Calu3 (cell line): Measurements from ENCODE around the gene CNTN5. TPM values are rescaled to one million over a fixed set of nuclear protein-coding genes. Genes with fewer than 3 reads are reported as not detected.

Experiments
- BruUV-seq: library from RNA; stranded (reverse); fragments of 400-500 nt; replicated peaks from 2 replicates; lab custom pipeline; 2021; lab: Mats Ljungman, UMichigan
- CTCF ChIA-PET: fragments of 300-600 bp; sonication (Branson Sonifier 250); formaldehyde crosslinking; loops from one replicate; lab custom pipeline; 2022; ENCODE audit warnings: antibody characterized with exemption; lab: Charles Lee
- DNase-seq: peaks from one replicate; pipeline ENCODE4 v3.0.0; 2022
- H3K27ac Mint-ChIP-seq: one replicate; pipeline ENCODE4 v1.8.0; 2022; ENCODE audit warnings: mixed read lengths; ENCODE audit not compliant: unreplicated experiment
- H3K27me3 Mint-ChIP-seq: one replicate; pipeline ENCODE4 v1.8.0; 2022; ENCODE audit warnings: mixed read lengths; ENCODE audit not compliant: unreplicated experiment
- H3K36me3 Mint-ChIP-seq: one replicate; pipeline ENCODE4 v1.8.0; 2022; ENCODE audit warnings: mild to moderate bottlenecking, moderate library complexity, mixed read lengths; ENCODE audit not compliant: insufficient read depth, unreplicated experiment
- H3K4me1 Mint-ChIP-seq: one replicate; pipeline ENCODE4 v1.8.0; 2022; ENCODE audit warnings: mild to moderate bottlenecking, low read depth, mixed read lengths; ENCODE audit not compliant: unreplicated experiment
- H3K4me3 Mint-ChIP-seq: one replicate; pipeline ENCODE4 v1.8.0; 2022; ENCODE audit warnings: mild to moderate bottlenecking, low read depth, moderate library complexity, mixed read lengths; ENCODE audit not compliant: unreplicated experiment
- H3K9me3 Mint-ChIP-seq: one replicate; pipeline ENCODE4 v1.8.0; 2022; ENCODE audit warnings: low read depth, mixed read lengths; ENCODE audit not compliant: unreplicated experiment
- intact Hi-C: fragments of 100-400 bp; cut with micrococcal nuclease; formaldehyde crosslinking; loops from one replicate; pipeline ENCODE4 v1.10.0; 2022; ENCODE audit not compliant: unreplicated experiment
- total RNA-seq: library from RNA; stranded (reverse); gene quantifications from 2 replicates; pipeline ENCODE4 v1.2.3, GENCODE V29; 2022
- TF ChIP-seq, protein P1 (sequence below): fragments of 200-600 bp; IDR thresholded peaks from one replicate; pipeline ENCODE4 v1.8.0; 2022; ENCODE audit warnings: antibody characterized with exemption; ENCODE audit not compliant: unreplicated experiment

The CNTN5 gene
- total RNA-seq, 1 experiment from 2014 or later = not detected

DNA sequence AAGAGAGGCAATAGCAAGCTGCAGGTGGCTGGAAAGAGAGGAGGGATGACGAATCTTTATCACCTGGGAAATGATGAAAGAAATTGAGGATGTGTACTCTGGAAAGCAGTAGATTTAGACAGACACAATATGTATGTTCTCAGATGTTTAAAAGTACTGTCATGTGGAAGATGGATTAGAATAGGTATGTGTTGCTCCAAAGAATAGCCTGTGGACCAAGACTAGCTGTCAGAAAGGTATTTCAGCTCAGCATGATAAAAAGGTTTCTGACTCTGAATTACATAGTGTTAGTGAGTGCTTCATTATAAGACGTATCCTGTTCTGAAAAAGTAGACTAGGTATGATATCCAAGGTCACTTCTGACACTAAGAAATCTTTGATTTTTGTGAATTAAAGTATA lies 322.4 kb downstream of the CNTN5 start:
- Mint-ChIP-seq H3K36me3 (no peaks in the 10 kb centered on the region), H3K27me3 (no peaks in the 10 kb centered on the region), H3K27ac (no peak overlapping the region), H3K9me3 (no peaks in the 10 kb centered on the region), H3K4me3 (no peak overlapping the region), H3K4me1 (no peaks in the 10 kb centered on the region)
- no TSS peak for BruUV-seq
- intact Hi-C loops = no loop called here
- TF ChIP-seq, protein P1, sequence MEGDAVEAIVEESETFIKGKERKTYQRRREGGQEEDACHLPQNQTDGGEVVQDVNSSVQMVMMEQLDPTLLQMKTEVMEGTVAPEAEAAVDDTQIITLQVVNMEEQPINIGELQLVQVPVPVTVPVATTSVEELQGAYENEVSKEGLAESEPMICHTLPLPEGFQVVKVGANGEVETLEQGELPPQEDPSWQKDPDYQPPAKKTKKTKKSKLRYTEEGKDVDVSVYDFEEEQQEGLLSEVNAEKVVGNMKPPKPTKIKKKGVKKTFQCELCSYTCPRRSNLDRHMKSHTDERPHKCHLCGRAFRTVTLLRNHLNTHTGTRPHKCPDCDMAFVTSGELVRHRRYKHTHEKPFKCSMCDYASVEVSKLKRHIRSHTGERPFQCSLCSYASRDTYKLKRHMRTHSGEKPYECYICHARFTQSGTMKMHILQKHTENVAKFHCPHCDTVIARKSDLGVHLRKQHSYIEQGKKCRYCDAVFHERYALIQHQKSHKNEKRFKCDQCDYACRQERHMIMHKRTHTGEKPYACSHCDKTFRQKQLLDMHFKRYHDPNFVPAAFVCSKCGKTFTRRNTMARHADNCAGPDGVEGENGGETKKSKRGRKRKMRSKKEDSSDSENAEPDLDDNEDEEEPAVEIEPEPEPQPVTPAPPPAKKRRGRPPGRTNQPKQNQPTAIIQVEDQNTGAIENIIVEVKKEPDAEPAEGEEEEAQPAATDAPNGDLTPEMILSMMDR = no peak
- CTCF ChIA-PET = interaction anchor here (0.6 kb wide), 1 partner anchor 450 kb away, joined by 6 read pairs; no protein-coding TSS in a partner anchor
- no peak for DNase-seq

DNA sequence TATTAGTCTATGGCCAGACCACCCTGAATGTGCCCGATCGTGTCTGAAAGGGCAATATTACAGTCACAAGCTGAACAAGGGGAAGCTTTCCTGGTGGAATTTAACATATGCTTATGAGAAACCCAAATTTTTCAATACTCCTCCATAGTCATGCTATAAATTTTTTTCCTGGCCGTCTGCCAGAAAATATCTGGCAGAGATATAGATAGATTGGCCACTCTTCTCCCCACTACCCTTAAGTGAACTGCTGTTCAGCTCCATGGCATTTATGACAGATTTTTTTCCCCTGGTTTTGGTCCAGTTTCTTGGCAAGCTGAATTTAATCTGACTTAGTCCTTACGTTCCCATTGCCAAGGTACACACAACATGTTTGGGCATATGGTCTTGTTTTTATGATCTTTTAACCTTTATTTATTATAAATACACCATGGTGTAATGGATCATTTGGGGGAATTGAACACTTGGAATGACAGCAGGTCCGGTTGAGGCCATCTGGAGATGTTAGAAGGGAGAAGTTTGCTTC lies 328.5 kb downstream of the CNTN5 start:
- CTCF ChIA-PET = no interaction called here
- Mint-ChIP-seq H3K4me3 (no peak overlapping the region), H3K36me3 (no peaks in the 10 kb centered on the region), H3K27me3 (no peaks in the 10 kb centered on the region), H3K4me1 (no peaks in the 10 kb centered on the region), H3K27ac (no peak overlapping the region), H3K9me3 (no peaks in the 10 kb centered on the region)
- DNase-seq = no peak
- TF ChIP-seq, protein P1 = no peak
- BruUV-seq = no TSS peak
- intact Hi-C loops = no loop called here

DNA sequence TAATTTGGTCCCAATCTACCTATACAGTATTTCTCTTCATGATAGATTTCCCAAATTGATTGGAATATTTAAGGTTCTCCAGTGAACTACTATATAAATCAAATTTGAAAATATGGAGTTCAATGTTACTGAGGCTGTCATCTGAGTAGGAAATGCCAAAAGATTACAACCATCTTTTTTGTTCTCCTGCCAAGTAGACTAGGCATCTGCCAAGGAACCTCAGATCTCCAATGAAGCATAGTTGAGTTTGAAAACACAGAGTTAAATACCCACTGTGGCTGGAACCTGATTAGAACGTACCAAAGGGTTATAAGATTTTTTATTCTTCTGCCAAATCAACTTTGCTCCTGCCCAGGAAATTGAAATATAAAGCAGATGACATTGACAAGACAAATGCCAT lies 330.9 kb downstream of the CNTN5 start:
- Mint-ChIP-seq H3K4me1 (no peaks in the 10 kb centered on the region), H3K9me3 (no peaks in the 10 kb centered on the region), H3K27me3 (no peaks in the 10 kb centered on the region), H3K27ac (no peak overlapping the region), H3K36me3 (no peaks in the 10 kb centered on the region), H3K4me3 (no peak overlapping the region)
- no TSS peak for BruUV-seq
- TF ChIP-seq, protein P1 = no peak
- no peak for DNase-seq
- CTCF ChIA-PET = no interaction called here
- intact Hi-C loops = no loop called here

DNA sequence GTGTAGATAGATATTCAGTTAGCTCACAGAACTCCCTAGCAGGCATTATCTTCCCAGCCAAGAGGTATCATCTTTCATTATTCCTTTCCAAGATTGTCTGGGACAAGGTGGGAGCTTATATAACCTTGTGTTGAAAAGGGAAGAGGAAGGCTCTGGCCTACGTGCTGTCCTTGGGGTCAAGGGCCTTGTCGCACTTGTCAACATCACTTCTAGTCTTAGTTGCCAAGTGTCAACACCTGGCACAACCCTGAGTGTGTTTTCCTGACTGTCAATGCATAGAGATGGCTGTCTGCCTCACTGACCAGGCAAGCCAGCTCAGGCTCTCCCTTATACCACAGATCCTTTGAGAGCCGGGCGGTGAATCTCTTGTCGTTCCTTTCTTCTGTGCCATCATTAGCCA lies 331.9 kb downstream of the CNTN5 start:
- no TSS peak for BruUV-seq
- no peaks in the 10 kb centered on the region for H3K27me3 Mint-ChIP-seq
- H3K36me3 Mint-ChIP-seq = no peaks in the 10 kb centered on the region
- no peak overlapping the region for H3K27ac Mint-ChIP-seq
- TF ChIP-seq, protein P1 = no peak
- intact Hi-C loops = no loop called here
- H3K4me1 Mint-ChIP-seq = no peaks in the 10 kb centered on the region
- DNase-seq = no peak
- CTCF ChIA-PET = no interaction called here
- no peak overlapping the region for H3K4me3 Mint-ChIP-seq
- H3K9me3 Mint-ChIP-seq = no peaks in the 10 kb centered on the region
